Pancreas (tissue), 10 donors: ENCODE measurements around the gene ZNF644. TPM values are rescaled to one million over a fixed set of nuclear protein-coding genes. Genes with fewer than 3 reads are reported as not detected.

Source experiments
- ATAC-seq, 4 donors: fragments of 200-7000 bp; cut with Tn5 transposase; one replicate each; pipeline versions ENCODE4 v1.8.0 to v1.9.1; 2020; ENCODE audit warnings: mild to moderate bottlenecking in 4 of 4, moderate library complexity in 4 of 4
- DNase-seq, 6 donors: peaks; one replicate each; pipeline ENCODE4 v3.0.0-alpha.2; 2020
- FAIRE-seq: peaks from 2 replicates; lab custom pipeline; 2012; peaks lifted over from hg19 to GRCh38; lab: Jason Lieb, UNC
- H3K27ac ChIP-seq, 4 donors: fragments of 200-600 bp; sonication (generic); 1 replicate in 3 of 4; 2 replicates in 1 of 4; pipeline versions ENCODE4 v1.5.0 to v1.8.0; 2020
- H3K27me3 ChIP-seq, 4 donors: fragments of 200-600 bp; one replicate each; pipeline ENCODE4 v1.8.0; 2021
- H3K36me3 ChIP-seq, 3 donors: fragments of 200-600 bp; sonication (generic) in 1 of 3; one replicate each; pipeline versions ENCODE4 v1.5.0 to v1.8.0; 2020 to 2021
- H3K4me1 ChIP-seq, 3 donors: fragments of 200-600 bp; one replicate each; pipeline ENCODE4 v1.8.0; 2021
- H3K4me3 ChIP-seq, 4 donors: fragments of 200-600 bp; sonication (generic) in 2 of 4; one replicate each; pipeline versions ENCODE4 v1.5.0 to v1.8.0; 2020 to 2021
- H3K9me3 ChIP-seq, 4 donors: fragments of 200-600 bp; one replicate each; pipeline ENCODE4 v1.8.0; 2021
- WGBS, 2 donors: extraction: QIAGEN DNeasy Blood & Tissue Kit; methylation state at CpG; one replicate each; pipeline ENCODE4 v1.1.7; 2013; 5-methylcytosine and 5-hydroxymethylcytosine counted together
- intact Hi-C, 3 donors: fragments of 100-400 bp; cut with DNase I; formaldehyde crosslinking; loops; one replicate each; pipeline versions ENCODE4 v1.11.1 to v1.14.2; 2022
- polyA plus RNA-seq, 2 donors: library from polyadenylated mRNA; stranded (reverse); fragments of 200-250 nt; gene quantifications; one replicate each; pipeline ENCODE4 v1.2.3, GENCODE V29; 2013
- total RNA-seq, 6 donors: library from RNA; stranded (reverse); fragmentation: NEBNext Ultra II Directional in 4 of 6; extraction: Animal tissue kit (Norgen Biotek cat#: 25700) in 4 of 6; gene quantifications; one replicate each; pipeline versions ENCODE4 v1.2.1 to v1.2.4, GENCODE V29; 2021 to 2023
- TF ChIP-seq, protein P1 (sequence below), 4 donors: fragments of 200-600 bp; sonication (generic) in 3 of 4; IDR thresholded peaks; one replicate each; pipeline versions ENCODE4 v1.5.0 to v1.8.0; 2021; ENCODE audit warnings: antibody characterized with exemption in 4 of 4
- donor health status: healthy with polysubstance abuse.
- donor health status: DM: no; HTN: no; CAD: no; lungs with moderate emphysema.
- donor health status: DM: no; HTN: no; CAD: no.
- donor health status: control.
- donor health status: control.
- donor health status: Bipolar disorder and iron deficiency.
- donor health status: DM: yes; HTN: yes; CAD: no.
- donor health status: DM: no; HTN: no; CAD: no.
- donor health status: DM: no; HTN: no; CAD: no.
- donor health status: DM: yes; HTN: yes; CAD: no.

Gene ZNF644
- total and polyA plus RNA-seq, 8 donors, result 10.0 to 33.6 (median 21.8) TPM

GRCh38 chr1:91032349-91032748 lies 10.5 kb upstream of the ZNF644 start:
- H3K4me1 ChIP-seq, result peaks cover 4 to 6% (median 5%) of the 10 kb centered on the region in 3 donors
- H3K27ac ChIP-seq, result no peak overlapping the region
- FAIRE-seq (no peak), ATAC-seq (no peak), DNase-seq (no peak)
- no peaks in the 10 kb centered on the region for H3K36me3 ChIP-seq
- H3K27me3 ChIP-seq, result no peaks in the 10 kb centered on the region
- intact Hi-C loops, result no loop called here
- H3K4me3 ChIP-seq, result no peak overlapping the region
- H3K9me3 ChIP-seq, result no peaks in the 10 kb centered on the region
- TF ChIP-seq, protein P1, sequence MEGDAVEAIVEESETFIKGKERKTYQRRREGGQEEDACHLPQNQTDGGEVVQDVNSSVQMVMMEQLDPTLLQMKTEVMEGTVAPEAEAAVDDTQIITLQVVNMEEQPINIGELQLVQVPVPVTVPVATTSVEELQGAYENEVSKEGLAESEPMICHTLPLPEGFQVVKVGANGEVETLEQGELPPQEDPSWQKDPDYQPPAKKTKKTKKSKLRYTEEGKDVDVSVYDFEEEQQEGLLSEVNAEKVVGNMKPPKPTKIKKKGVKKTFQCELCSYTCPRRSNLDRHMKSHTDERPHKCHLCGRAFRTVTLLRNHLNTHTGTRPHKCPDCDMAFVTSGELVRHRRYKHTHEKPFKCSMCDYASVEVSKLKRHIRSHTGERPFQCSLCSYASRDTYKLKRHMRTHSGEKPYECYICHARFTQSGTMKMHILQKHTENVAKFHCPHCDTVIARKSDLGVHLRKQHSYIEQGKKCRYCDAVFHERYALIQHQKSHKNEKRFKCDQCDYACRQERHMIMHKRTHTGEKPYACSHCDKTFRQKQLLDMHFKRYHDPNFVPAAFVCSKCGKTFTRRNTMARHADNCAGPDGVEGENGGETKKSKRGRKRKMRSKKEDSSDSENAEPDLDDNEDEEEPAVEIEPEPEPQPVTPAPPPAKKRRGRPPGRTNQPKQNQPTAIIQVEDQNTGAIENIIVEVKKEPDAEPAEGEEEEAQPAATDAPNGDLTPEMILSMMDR (IDR thresholded peaks at IDR 0.05), result no peak

- WGBS, 2 donors, result 86 to 88% methylated on average over 1 of the region's 1 CpG
- Histone ChIP-seq H3K27me3 (no peaks in the 10 kb centered on the region), H3K36me3 (no peaks in the 10 kb centered on the region), H3K4me1 (no peaks in the 10 kb centered on the region), H3K4me3 (no peak overlapping the region), H3K9me3 (no peaks in the 10 kb centered on the region), H3K27ac (no peak overlapping the region)
- DNase-seq, result no peak
- intact Hi-C loops, result no loop called here
- TF ChIP-seq, protein P1 (IDR thresholded peaks at IDR 0.05), result no peak
- ATAC-seq, result no peak
- FAIRE-seq, result no peak
Measured at GRCh38 chr1:91031081-91031480, 9.2 kb upstream of the ZNF644 start.

- Histone ChIP-seq H3K9me3 (no peaks in the 10 kb centered on the region), H3K4me3 (no peak overlapping the region), H3K27ac (no peak overlapping the region), H3K27me3 (no peaks in the 10 kb centered on the region), H3K36me3 (no peaks in the 10 kb centered on the region), H3K4me1 (peaks cover 0 to 4% (median 0%) of the 10 kb centered on the region in 3 donors)
- WGBS, 2 donors, result 54 to 56% methylated on average over 1 of the region's 1 CpG
- intact Hi-C loops, result no loop called here
- no peak for FAIRE-seq
- no peak for DNase-seq
- ATAC-seq, result no peak
- TF ChIP-seq, protein P1 (IDR thresholded peaks at IDR 0.05), result no peak
Measured at GRCh38 chr1:91026777-91027176, 4.9 kb upstream of the ZNF644 start.

DNA sequence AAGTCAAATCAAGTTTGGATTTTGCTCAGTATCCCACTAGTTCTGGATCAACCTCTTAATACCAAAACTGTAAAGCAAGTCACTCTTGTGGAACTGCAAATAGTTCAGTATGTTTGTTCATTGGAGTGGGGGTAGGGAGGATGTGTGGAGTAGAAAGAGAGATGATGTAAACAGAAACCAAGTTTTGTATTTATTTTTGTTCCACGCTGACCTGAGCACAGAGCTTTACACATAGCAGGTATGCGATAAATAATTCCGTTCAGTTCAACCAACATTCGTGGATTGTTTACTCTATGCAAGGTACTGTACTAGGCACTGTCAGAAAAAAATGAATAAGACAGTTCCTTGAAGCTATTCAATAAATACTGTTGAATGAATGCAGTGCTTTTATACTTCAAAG lies 4.5 kb upstream of the ZNF644 start:
- no peak for ATAC-seq
- TF ChIP-seq, protein P1 (IDR thresholded peaks at IDR 0.05), result no peak
- H3K27me3 ChIP-seq, result no peaks in the 10 kb centered on the region
- H3K36me3 ChIP-seq, result no peaks in the 10 kb centered on the region
- H3K9me3 ChIP-seq, result no peaks in the 10 kb centered on the region
- intact Hi-C loops, result no loop called here
- H3K27ac ChIP-seq, result no peak overlapping the region
- peaks cover 0 to 4% (median 0%) of the 10 kb centered on the region in 3 donors for H3K4me1 ChIP-seq
- no peak overlapping the region for H3K4me3 ChIP-seq
- 17 to 25% methylated on average over 4 of the region's 4 CpGs for WGBS, 2 donors
- DNase-seq, result no peak
- no peak for FAIRE-seq

GRCh38 chr1:91024481-91025119 lies 2.8 kb upstream of the ZNF644 start:
- H3K4me1 ChIP-seq, result peaks cover 0 to 12% (median 10%) of the 10 kb centered on the region in 3 donors
- no peaks in the 10 kb centered on the region for H3K9me3 ChIP-seq
- H3K36me3 ChIP-seq, result no peaks in the 10 kb centered on the region
- no peak overlapping the region for H3K4me3 ChIP-seq
- DNase-seq (no peak), ATAC-seq (no peak), FAIRE-seq (no peak)
- WGBS, 2 donors, result 79% methylated on average over 3 of the region's 3 CpGs
- no peak overlapping the region for H3K27ac ChIP-seq
- intact Hi-C loops, result no loop called here
- H3K27me3 ChIP-seq, result no peaks in the 10 kb centered on the region
- TF ChIP-seq, protein P1 (IDR thresholded peaks at IDR 0.05), result no peak
